Erythroblast (primary cell): ENCODE measurements around the gene RGS21.

ENCODE experiments used
- GATA1 ChIP-seq: IDR thresholded peaks from 2 replicates; pipeline ENCODE4 v1.6.1; 2011; ENCODE audit warnings: low read depth, mild to moderate bottlenecking, control low read depth, low read length, moderate library complexity
- POLR2A ChIP-seq: IDR thresholded peaks from 2 replicates; pipeline ENCODE4 v1.6.1; 2011; ENCODE audit warnings: mild to moderate bottlenecking, low read length

- TF ChIP-seq POLR2A (no peak), GATA1 (no peak)
Observed at GRCh38 chr1:192270398-192270797, 46.4 kb upstream of the RGS21 start.
